AG10803 (cell line): ENCODE results near the gene FAM217B.

Experiments
- DNase-seq: peaks from one replicate; pipeline ENCODE4 v3.0.0; 2010; ENCODE audit warnings: low read depth
- H3K4me3 ChIP-seq: 2 replicates; pipeline ENCODE4 v1.5.1; 2011; ENCODE audit warnings: mild to moderate bottlenecking, low read length, control low read depth
- CTCF ChIP-seq: conservative IDR thresholded peaks from 2 replicates; pipeline ENCODE4 v1.5.1; 2011; ENCODE audit warnings: mild to moderate bottlenecking, low read length, control low read depth, inconsistent platforms

Gene FAM217B

GRCh38 chr20:59945175-59945574 lies 5.0 kb downstream of the FAM217B start:
- peak; percentile 23 for DNase-seq
- TF ChIP-seq CTCF, result no peak
- no peak overlapping the region for H3K4me3 ChIP-seq

DNA sequence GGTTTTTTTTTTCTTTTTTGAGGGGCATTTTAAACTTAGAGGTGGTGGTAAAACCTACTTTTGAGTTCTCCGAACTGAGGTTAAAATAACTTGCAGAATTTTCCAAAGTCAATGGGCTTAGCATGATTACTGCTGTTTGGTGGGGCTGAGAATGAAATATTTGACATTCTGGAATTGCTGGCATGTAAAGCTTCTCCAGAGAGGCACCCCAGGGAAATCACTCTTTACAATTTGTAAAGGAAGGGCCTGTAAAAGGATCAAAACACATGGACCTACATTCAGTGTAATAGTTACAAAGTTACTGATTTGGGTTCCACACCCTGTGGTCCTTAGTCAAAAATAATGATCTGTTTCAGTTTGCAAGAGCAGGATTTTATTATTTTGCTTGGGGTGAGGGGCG lies 5.5 kb downstream of the FAM217B start:
- no peak for TF ChIP-seq CTCF
- no peak overlapping the region for H3K4me3 ChIP-seq
- DNase-seq, result peak; percentile 55

DNA sequence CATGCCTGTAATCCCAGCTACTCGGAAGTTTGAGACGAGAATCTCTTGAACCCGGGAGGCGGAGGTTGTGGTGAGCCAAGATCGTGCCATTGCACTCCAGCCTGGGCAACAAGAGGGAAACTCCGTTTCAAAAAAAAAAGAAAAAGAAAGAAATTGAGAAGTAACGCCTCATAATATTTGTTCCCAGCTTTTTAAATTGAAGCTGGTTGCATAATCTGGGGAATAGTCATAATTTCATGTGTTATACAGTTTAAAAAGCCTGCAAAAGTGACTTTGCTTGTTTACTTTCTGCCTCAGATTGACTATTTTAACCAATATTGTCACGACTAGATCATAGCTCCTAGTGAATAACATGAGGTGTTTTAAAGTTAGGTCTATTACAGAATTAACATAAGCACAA lies 7.2 kb downstream of the FAM217B start:
- no peak for DNase-seq
- no peak for TF ChIP-seq CTCF
- H3K4me3 ChIP-seq, result no peak overlapping the region

DNA sequence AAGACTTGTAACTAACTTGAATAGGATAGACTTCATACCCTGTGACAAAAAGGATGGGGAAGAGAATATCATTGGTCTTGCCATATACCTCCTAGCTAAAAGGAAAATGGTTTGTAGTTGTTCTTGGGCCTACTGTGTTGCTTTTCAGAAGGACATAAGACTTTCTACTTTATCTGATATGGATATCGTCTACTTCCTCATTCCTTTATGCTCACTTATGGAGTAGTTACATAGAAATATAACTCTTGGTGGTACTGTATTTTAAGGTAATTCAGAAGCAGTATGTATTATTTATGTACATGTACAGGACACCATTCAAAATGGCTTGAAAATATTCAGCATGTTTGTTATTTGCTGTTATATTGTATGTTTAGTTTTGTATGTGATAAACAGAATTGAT lies 8.0 kb downstream of the FAM217B start:
- H3K4me3 ChIP-seq, result no peak overlapping the region
- TF ChIP-seq CTCF, result no peak
- DNase-seq, result no peak

DNA sequence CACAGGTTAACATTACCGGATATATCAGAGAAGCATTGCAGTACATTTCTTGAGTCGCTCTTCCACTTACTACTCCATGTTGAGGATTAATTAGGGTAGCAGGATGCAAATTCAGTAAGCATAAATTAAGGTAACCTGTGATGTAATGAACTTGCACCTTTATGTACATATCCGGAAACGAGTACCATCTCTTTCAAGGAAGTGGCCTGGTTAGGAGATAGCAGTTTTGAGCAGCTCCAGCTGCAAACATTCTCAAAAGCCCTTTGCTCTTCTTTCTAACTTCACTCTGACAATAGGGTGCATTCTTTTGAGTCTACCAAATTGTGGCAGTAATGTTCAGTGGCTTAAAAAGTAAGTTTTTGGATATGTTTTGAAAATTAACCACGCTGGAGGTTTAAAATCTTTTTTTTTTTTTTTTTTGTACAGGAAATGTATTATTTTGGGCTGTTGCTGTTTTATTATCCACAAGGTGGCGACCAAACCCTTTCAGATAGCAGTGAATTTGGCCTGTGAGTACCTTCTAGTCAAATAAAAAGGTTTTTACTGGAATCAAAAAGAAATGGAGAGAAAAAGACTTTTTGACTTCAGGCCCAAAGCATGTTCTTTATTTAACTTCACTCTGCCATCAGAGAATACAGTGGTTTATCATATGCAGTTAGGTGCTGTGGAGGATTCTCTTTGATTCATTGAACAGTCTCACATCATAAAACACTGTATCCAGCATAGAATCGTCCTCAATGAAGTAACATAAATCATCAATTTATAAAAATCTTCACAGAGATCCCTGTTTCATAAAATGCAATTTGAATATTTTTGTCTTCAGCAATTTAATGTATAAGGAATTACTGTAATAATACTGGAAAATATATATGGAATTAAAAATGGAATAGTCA lies 8.9 kb downstream of the FAM217B start:
- TF ChIP-seq CTCF, result peak; percentile 72
- DNase-seq, result peak; percentile 67
- no peak overlapping the region for H3K4me3 ChIP-seq

- no peak for DNase-seq
- TF ChIP-seq CTCF, result no peak
- H3K4me3 ChIP-seq, result no peak overlapping the region
Observed at GRCh38 chr20:59949911-59950310, 9.7 kb downstream of the FAM217B start.

GRCh38 chr20:59954718-59955117 lies 14.5 kb downstream of the FAM217B start:
- no peak for TF ChIP-seq CTCF
- no peak for DNase-seq
- no peak overlapping the region for H3K4me3 ChIP-seq
